Activated CD8-positive, alpha-beta T cell treated with anti-CD3 and anti-CD28 coated beads for 36 hours (primary cell): ENCODE data around the gene MATR3. TPM values are rescaled to one million over a fixed set of nuclear protein-coding genes. Genes with fewer than 3 reads are reported as not detected.

Experiments used
- ATAC-seq: fragments of 200-7000 bp; cut with Tn5 transposase; one replicate; pipeline ENCODE4 v1.10.0; 2021; ENCODE audit warnings: mild to moderate bottlenecking, moderate library complexity
- CTCF ChIA-PET: fragments of 350-600 bp; sonication (Branson Sonifier 250); formaldehyde crosslinking; loops from one replicate; lab custom pipeline; 2021; ENCODE audit warnings: antibody characterized with exemption; lab: Charles Lee
- POLR2A ChIA-PET: fragments of 350-600 bp; sonication (Branson Sonifier 250); formaldehyde crosslinking; loops from one replicate; lab custom pipeline; 2021; ENCODE audit warnings: antibody characterized with exemption; lab: Charles Lee
- DNase-seq: peaks from one replicate; pipeline ENCODE4 v3.0.0-alpha.2; 2020
- H3K27ac Mint-ChIP-seq: one replicate; pipeline ENCODE4 v1.8.0; 2021; ENCODE audit warnings: mild to moderate bottlenecking, mixed read lengths
- H3K27me3 Mint-ChIP-seq: one replicate; pipeline ENCODE4 v1.8.0; 2021; ENCODE audit warnings: mixed read lengths
- H3K36me3 Mint-ChIP-seq: one replicate; pipeline ENCODE4 v1.8.0; 2021; ENCODE audit warnings: low read depth, mixed read lengths
- H3K4me1 Mint-ChIP-seq: one replicate; pipeline ENCODE4 v1.8.0; 2021; ENCODE audit warnings: low read depth, mixed read lengths
- H3K4me3 Mint-ChIP-seq: one replicate; pipeline ENCODE4 v1.8.0; 2021; ENCODE audit warnings: mild to moderate bottlenecking, moderate library complexity, mixed read lengths
- H3K9me3 Mint-ChIP-seq: one replicate; pipeline ENCODE4 v1.8.0; 2021; ENCODE audit warnings: mixed read lengths
- CTCF ChIP-seq: fragments of 200-600 bp; IDR thresholded peaks from one replicate; pipeline ENCODE4 v1.8.0; 2022; ENCODE audit warnings: antibody characterized with exemption, mild to moderate bottlenecking
- intact Hi-C: fragments of 100-400 bp; cut with micrococcal nuclease; formaldehyde crosslinking; loops from one replicate; pipeline ENCODE4 v1.10.0; 2022
- total RNA-seq, 2 experiments: library from RNA; stranded (reverse); gene quantifications; one replicate each; pipeline ENCODE4 v1.2.3, GENCODE V29; 2021

MATR3 gene
- total RNA-seq, 2 experiments from 2014 or later = 181 to 209 TPM

- Mint-ChIP-seq H3K9me3 (no peaks in the 10 kb centered on the region), H3K4me3 (peak overlapping the region; percentile 99), H3K4me1 (peaks cover 41% of the 10 kb centered on the region), H3K36me3 (peaks cover 48% of the 10 kb centered on the region), H3K27ac (peak overlapping the region; percentile 98), H3K27me3 (no peaks in the 10 kb centered on the region)
- intact Hi-C loops = loop anchor here (5.0 kb wide), 1 partner anchor 98 kb away; no protein-coding TSS in a partner anchor
- POLR2A ChIA-PET = interaction anchor here (0.5 to 30.1 kb wide), 23 partner anchors 10 to 802 kb away, joined by 3 to 384 read pairs (median 5); partner anchors contain the start of genes MZB1, PAIP2, SPATA24 and UBE2D2
- peak; percentile 11 for ATAC-seq
- no peak for TF ChIP-seq CTCF
- peak; percentile 73 for DNase-seq
- CTCF ChIA-PET = interaction anchor here (0.6 to 2.6 kb wide), 4 partner anchors 18 to 96 kb away, joined by 3 to 8 read pairs (median 3); partner anchors contain the start of gene MZB1
These were observed 1.0 kb downstream of the MATR3 start for GRCh38 chr5:139294374-139295165.

- CTCF ChIA-PET = interaction anchor here (1.1 kb wide), 1 partner anchor 20 kb away, joined by 3 read pairs; no protein-coding TSS in a partner anchor
- peak overlapping the region; percentile 99 for H3K4me3 Mint-ChIP-seq
- intact Hi-C loops = loop anchor here (2.0 to 5.0 kb wide), 2 partner anchors 45 to 97 kb away; partner anchors contain the start of gene PAIP2
- ATAC-seq (no peak), DNase-seq (peak; percentile 43)
- H3K9me3 Mint-ChIP-seq = no peaks in the 10 kb centered on the region
- POLR2A ChIA-PET = interaction anchor here (1.3 to 30.1 kb wide), 9 partner anchors 9 to 96 kb away, joined by 3 to 384 read pairs (median 14); partner anchors contain the start of genes MZB1 and PAIP2
- TF ChIP-seq CTCF = no peak
- peaks cover 47% of the 10 kb centered on the region for H3K36me3 Mint-ChIP-seq
- H3K27me3 Mint-ChIP-seq = no peaks in the 10 kb centered on the region
- H3K27ac Mint-ChIP-seq = peak overlapping the region; percentile 98
- peaks cover 49% of the 10 kb centered on the region for H3K4me1 Mint-ChIP-seq
These were observed 2.0 kb downstream of the MATR3 start for GRCh38 chr5:139295346-139296057.

- intact Hi-C loops = loop anchor here (2.0 to 5.0 kb wide), 2 partner anchors 45 to 96 kb away; partner anchors contain the start of gene PAIP2
- H3K4me3 Mint-ChIP-seq = peak overlapping the region; percentile 99
- no peak for TF ChIP-seq CTCF
- H3K27me3 Mint-ChIP-seq = no peaks in the 10 kb centered on the region
- POLR2A ChIA-PET = interaction anchor here (0.6 to 30.1 kb wide), 6 partner anchors 9 to 452 kb away, joined by 3 to 384 read pairs (median 10); partner anchors contain the start of gene PAIP2
- H3K36me3 Mint-ChIP-seq = peaks cover 45% of the 10 kb centered on the region
- H3K27ac Mint-ChIP-seq = peak overlapping the region; percentile 62
- no peaks in the 10 kb centered on the region for H3K9me3 Mint-ChIP-seq
- CTCF ChIA-PET = interaction anchor here (1.5 to 1.6 kb wide), 2 partner anchors 11 to 27 kb away, joined by 3 to 4 read pairs; no protein-coding TSS in a partner anchor
- H3K4me1 Mint-ChIP-seq = peaks cover 52% of the 10 kb centered on the region
- DNase-seq (no peak), ATAC-seq (no peak)
These were observed 2.7 kb downstream of the MATR3 start for GRCh38 chr5:139296198-139296597.

GRCh38 chr5:139296862-139297326 lies 3.4 kb downstream of the MATR3 start:
- Mint-ChIP-seq H3K9me3 (no peaks in the 10 kb centered on the region), H3K36me3 (peaks cover 49% of the 10 kb centered on the region), H3K27ac (peak overlapping the region; percentile 62), H3K4me3 (peak overlapping the region; percentile 99), H3K27me3 (no peaks in the 10 kb centered on the region), H3K4me1 (peaks cover 58% of the 10 kb centered on the region)
- ChIA-PET CTCF (interaction anchor here (0.9 to 1.6 kb wide), 5 partner anchors 10 to 46 kb away, joined by 3 to 4 read pairs (median 4); partner anchors contain the start of gene PAIP2), POLR2A (interaction anchor here (0.6 to 30.1 kb wide), 10 partner anchors 8 to 451 kb away, joined by 3 to 384 read pairs (median 5); partner anchors contain the start of gene PAIP2)
- intact Hi-C loops = loop anchor here (2.0 to 5.0 kb wide), 2 partner anchors 44 to 95 kb away; partner anchors contain the start of gene PAIP2
- no peak for TF ChIP-seq CTCF
- DNase-seq = no peak
- ATAC-seq = no peak
